ENCODE results near the gene CNOT8. TPM values are rescaled to one million over a fixed set of nuclear protein-coding genes. Genes with fewer than 3 reads are reported as not detected.

Gene CNOT8
- total and polyA plus RNA-seq, 9 of the 15 experiments (the other 6 are each of a cell fraction or from before 2014, with no cell fraction given) = 15.2 to 68.9 (median 52.1) TPM

DNA sequence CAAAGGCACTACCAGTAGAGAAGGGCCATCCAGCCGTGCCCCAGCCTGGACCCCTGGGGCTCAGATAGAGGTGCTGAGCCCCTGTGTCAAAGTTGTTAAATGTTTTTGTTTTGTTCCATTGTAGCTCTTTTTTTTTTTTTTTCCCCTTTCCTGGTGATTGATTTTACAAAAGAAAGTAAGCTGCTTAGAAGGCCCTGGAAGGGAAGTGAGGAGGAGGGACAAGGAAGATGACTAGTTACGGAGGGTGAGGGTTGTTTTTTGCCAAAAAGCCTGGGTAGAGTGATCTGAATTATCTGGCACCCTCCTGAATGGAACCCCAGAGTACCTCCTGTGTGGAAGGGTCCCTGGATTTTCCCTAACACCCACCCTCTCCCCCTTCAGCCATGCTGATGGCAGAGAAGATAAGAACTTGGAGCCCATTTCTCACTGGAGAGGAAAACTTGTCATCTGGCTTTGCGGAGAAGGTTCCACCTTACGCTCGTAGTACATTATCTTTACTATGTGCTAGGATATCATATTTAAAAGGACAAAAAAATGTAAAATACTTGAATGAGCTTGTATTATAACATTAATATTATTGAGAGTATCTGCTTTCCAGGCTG, 41.4 kb upstream of the CNOT8 start:
- WGBS (ENCODE audit: insufficient coverage, low coverage, missing lambda C conversion rate) = 83% methylated on average over 5 of the region's 5 CpGs
- Histone ChIP-seq H4K20me1 (replicated peaks; ENCODE audit: control insufficient read depth, insufficient read depth, low read length) (peaks cover 4% of the 10 kb centered on the region; the same call in 1 of the 2 replicates), H3K79me2 (ENCODE audit: control insufficient read depth, insufficient read depth, low read length) (peaks cover 8% of the 10 kb centered on the region; the same call in 1 of the 3 replicates), H3K27me3 (ENCODE audit: control insufficient read depth in 2 of 2, insufficient read depth in 2 of 2, low read length in 2 of 2) (no peaks in the 10 kb centered on the region), H3K27ac (ENCODE audit: extremely low read depth, low read depth, low read length) (no peak overlapping the region), H3K4me2 (ENCODE audit: insufficient read depth, low read length) (no peak overlapping the region), H3K4me3 (no peak overlapping the region), H3K9me1 (ENCODE audit: control insufficient read depth, insufficient read depth, low read length) (peaks cover 3% of the 10 kb centered on the region), H2AFZ (ENCODE audit: low read depth, low read length) (no peak overlapping the region), H3K36me3 (ENCODE audit: control insufficient read depth, insufficient read depth, low read length) (peaks cover 96% of the 10 kb centered on the region), H3K9ac (ENCODE audit: insufficient read depth in 1 of 2, low read depth in 2 of 2, low read length in 2 of 2) (no peak overlapping the region), H3K4me1 (replicated peaks in 1 of 2; ENCODE audit: control insufficient read depth in 2 of 2, insufficient read depth in 2 of 2, low read length in 2 of 2) (peaks cover 19 to 26% of the 10 kb centered on the region in 2 experiments), H3K9me3 (replicated peaks; ENCODE audit: control insufficient read depth, insufficient read depth, low read depth, low read length) (no peaks in the 10 kb centered on the region)
- in situ Hi-C loops (cut with MboI) = no loop called here
- peak; percentile 15 for FAIRE-seq
- POLR2A ChIA-PET = interaction anchor here (0.5 to 0.9 kb wide), 2 partner anchors 16 to 65 kb away, joined by 3 read pairs; no protein-coding TSS in a partner anchor
- DNase-seq (ENCODE audit: extremely low read depth in 1 of 4, low spot score in 3 of 4) = no peak
- CTCF ChIA-PET (ENCODE audit: low intra/inter-chr PET ratio) = no interaction called here
- no TSS peak for BruUV-seq (replicated peaks)
- TF ChIP-seq ZC3H4 (CRISPR knock-in tag; IDR thresholded peaks at IDR 0.05; ENCODE audit: borderline replicate concordance) (no peak), RCOR1 (IDR thresholded peaks at IDR 0.05; ENCODE audit: borderline replicate concordance in 1 of 2, low read depth in 2 of 2, low read length in 2 of 2) (no peak), RBBP5 (IDR thresholded peaks at IDR 0.05; ENCODE audit: borderline replicate concordance, insufficient read depth, low read length, poor library complexity, severe bottlenecking) (no peak), POLR2H (tag; IDR thresholded peaks at IDR 0.05; ENCODE audit: low read depth) (0 out of 2 replicates have a peak, but pooled peaks have one; percentile 15), HNRNPK (IDR thresholded peaks at IDR 0.05; ENCODE audit: low read depth, low read length, poor library complexity, severe bottlenecking) (no peak), DDX20 (tag; IDR thresholded peaks at IDR 0.05; ENCODE audit: low read depth) (no peak), NR2F6 (CRISPR knock-in tag; IDR thresholded peaks at IDR 0.05) (no peak), GATA2 (CRISPR knock-in tag; IDR thresholded peaks at IDR 0.05) (peak; percentile 72), KLF16 (IDR thresholded peaks at IDR 0.05) (no peak), SP1 (CRISPR knock-in tag; IDR thresholded peaks at IDR 0.05) (no peak)
- TF ChIP-seq, protein P1, sequence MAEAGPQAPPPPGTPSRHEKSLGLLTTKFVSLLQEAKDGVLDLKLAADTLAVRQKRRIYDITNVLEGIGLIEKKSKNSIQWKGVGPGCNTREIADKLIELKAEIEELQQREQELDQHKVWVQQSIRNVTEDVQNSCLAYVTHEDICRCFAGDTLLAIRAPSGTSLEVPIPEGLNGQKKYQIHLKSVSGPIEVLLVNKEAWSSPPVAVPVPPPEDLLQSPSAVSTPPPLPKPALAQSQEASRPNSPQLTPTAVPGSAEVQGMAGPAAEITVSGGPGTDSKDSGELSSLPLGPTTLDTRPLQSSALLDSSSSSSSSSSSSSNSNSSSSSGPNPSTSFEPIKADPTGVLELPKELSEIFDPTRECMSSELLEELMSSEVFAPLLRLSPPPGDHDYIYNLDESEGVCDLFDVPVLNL (CRISPR knock-in tag; IDR thresholded peaks at IDR 0.05; ENCODE audit: low read depth) = no peak
- TF ChIP-seq, protein P2, sequence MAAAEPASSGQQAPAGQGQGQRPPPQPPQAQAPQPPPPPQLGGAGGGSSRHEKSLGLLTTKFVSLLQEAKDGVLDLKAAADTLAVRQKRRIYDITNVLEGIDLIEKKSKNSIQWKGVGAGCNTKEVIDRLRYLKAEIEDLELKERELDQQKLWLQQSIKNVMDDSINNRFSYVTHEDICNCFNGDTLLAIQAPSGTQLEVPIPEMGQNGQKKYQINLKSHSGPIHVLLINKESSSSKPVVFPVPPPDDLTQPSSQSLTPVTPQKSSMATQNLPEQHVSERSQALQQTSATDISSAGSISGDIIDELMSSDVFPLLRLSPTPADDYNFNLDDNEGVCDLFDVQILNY (CRISPR knock-in tag; IDR thresholded peaks at IDR 0.05) = no peak
- intact Hi-C loops (cut with micrococcal nuclease) = no loop called here
- ATAC-seq = no peak
